Panc1 (cell line): ENCODE data around the gene TTLL11. TPM values are rescaled to one million over a fixed set of nuclear protein-coding genes. Genes with fewer than 3 reads are reported as not detected.

Source experiments
- ATAC-seq: fragments of 200-7000 bp; cut with Tn5 transposase; 2 replicates; pipeline ENCODE4 v1.9.1; 2020; ENCODE audit warnings: mild to moderate bottlenecking, moderate library complexity
- BruUV-seq: library from RNA; stranded (reverse); fragments of 400-500 nt; replicated peaks from 2 replicates; lab custom pipeline; 2021; lab: Mats Ljungman, UMichigan
- CTCF ChIA-PET: fragments of 300-600 bp; sonication (Branson Sonifier 250); formaldehyde crosslinking; loops from one replicate; lab custom pipeline; 2022; ENCODE audit warnings: antibody characterized with exemption; lab: Charles Lee
- POLR2A ChIA-PET: fragments of 300-600 bp; sonication (Branson Sonifier 250); formaldehyde crosslinking; loops from one replicate; lab custom pipeline; 2022; ENCODE audit warnings: antibody characterized with exemption; lab: Charles Lee
- DNase-seq: peaks from one replicate; pipeline ENCODE4 v3.0.0-alpha.2; 2010; ENCODE audit warnings: low read depth, low spot score
- H3K27ac ChIP-seq: 2 replicates; pipeline ENCODE4 v1.5.1; 2011; ENCODE audit warnings: mild to moderate bottlenecking, low read length, inconsistent platforms
- H3K27me3 ChIP-seq: fragments of 200-500 bp; sonication (Bioruptor generic); 2 replicates; pipeline ENCODE4 v1.6.0; 2014; ENCODE audit warnings: low read length, inconsistent platforms; ENCODE audit not compliant: control insufficient read depth, insufficient read depth
- H3K36me3 ChIP-seq: fragments of 200-500 bp; sonication (Bioruptor generic); 2 replicates; pipeline ENCODE4 v1.5.1; 2014; ENCODE audit warnings: inconsistent platforms, mild to moderate bottlenecking, low read length, moderate library complexity; ENCODE audit not compliant: control insufficient read depth, insufficient read depth
- H3K4me1 ChIP-seq: 2 replicates; pipeline ENCODE4 v1.5.1; 2011; ENCODE audit warnings: inconsistent platforms, mild to moderate bottlenecking, low read length, moderate library complexity; ENCODE audit not compliant: control insufficient read depth, insufficient read depth
- H3K4me3 ChIP-seq, 2 experiments: 2 replicates each; pipeline ENCODE4 v1.5.1; 2011 to 2012; ENCODE audit warnings: low read depth in 2 of 2, low read length in 2 of 2, mild to moderate bottlenecking in 2 of 2, inconsistent platforms in 1 of 2, moderate library complexity in 1 of 2
- H3K9me3 ChIP-seq: fragments of 200-500 bp; sonication (Bioruptor generic); 2 replicates; pipeline ENCODE4 v1.5.1; 2014; ENCODE audit warnings: low read depth, mild to moderate bottlenecking, inconsistent platforms, low read length, moderate library complexity; ENCODE audit not compliant: control insufficient read depth, insufficient read depth
- POLR2AphosphoS5 ChIP-seq: IDR thresholded peaks from 2 replicates; pipeline ENCODE4 v1.6.1; 2012; ENCODE audit warnings: mild to moderate bottlenecking, low read depth, low read length, moderate library complexity
- REST ChIP-seq, 2 experiments: IDR thresholded peaks; 2 replicates each; pipeline ENCODE4 v1.6.1; 2011 to 2012; ENCODE audit warnings: low read depth in 2 of 2, control low read depth in 1 of 2, low read length in 1 of 2, mild to moderate bottlenecking in 1 of 2, moderate library complexity in 1 of 2; ENCODE audit not compliant: insufficient read depth in 1 of 2
- SIN3A ChIP-seq: IDR thresholded peaks from 2 replicates; pipeline ENCODE4 v1.6.1; 2012; ENCODE audit warnings: low read depth, mild to moderate bottlenecking, low read length, moderate library complexity, borderline replicate concordance; ENCODE audit not compliant: insufficient read depth
- TCF7L2 ChIP-seq: IDR thresholded peaks from 2 replicates; pipeline ENCODE4 v1.6.1; 2011; ENCODE audit warnings: mild to moderate bottlenecking, low read depth, low read length, inconsistent platforms
- in situ Hi-C: cut with HindIII; loops from 2 replicates; pipeline ENCODE4 v1.10.0; 2016; ENCODE audit warnings: low sequenced_read_pairs, low pct_unique_long_range_greater_than_20kb
- intact Hi-C: fragments of 100-400 bp; cut with micrococcal nuclease; formaldehyde crosslinking; loops from one replicate; pipeline ENCODE4 v1.10.0; 2022; ENCODE audit not compliant: unreplicated experiment
- total RNA-seq: library from RNA; stranded (reverse); gene quantifications from one replicate; pipeline ENCODE4 v1.2.1, GENCODE V29; 2021; ENCODE audit not compliant: unreplicated experiment
- TF ChIP-seq, protein P1 (sequence below): fragments of 450-650 bp; IDR thresholded peaks from 2 replicates; pipeline ENCODE4 v1.5.1; 2017; ENCODE audit warnings: mild to moderate bottlenecking

TTLL11 gene
- total RNA-seq, 1 experiment from 2014 or later, result 1.1 TPM

DNA sequence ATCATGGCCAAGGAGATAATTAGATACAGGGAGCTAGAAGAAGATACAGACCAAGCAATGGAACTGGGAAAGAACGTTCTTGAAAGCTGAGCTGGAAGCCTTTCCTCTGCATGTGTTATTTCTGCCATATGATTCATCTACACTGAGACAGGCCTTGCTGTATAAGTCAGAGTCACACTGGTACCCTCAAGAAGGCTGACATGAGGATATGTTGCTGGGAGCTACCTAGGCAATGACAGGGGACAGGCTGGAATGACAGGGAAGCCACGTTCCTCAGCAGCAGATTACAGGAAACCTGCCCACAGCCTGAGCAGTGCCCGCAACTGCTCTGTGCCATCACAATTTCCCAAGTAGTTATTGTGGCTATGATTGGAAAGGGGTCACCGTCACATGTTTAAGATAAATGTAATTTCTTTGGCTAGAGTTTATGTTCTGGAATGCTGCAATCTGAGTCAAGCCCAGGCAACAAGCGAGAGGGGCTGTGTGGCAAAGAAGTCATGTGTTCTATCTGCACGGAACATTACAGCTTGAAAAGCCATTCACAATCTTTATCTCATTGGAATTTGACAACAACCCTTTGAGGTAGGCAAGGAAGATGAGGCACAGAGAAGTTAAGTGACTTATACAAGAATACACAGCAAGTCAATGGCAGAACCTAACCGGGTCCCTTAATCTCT lies 108.2 kb downstream of the TTLL11 start:
- in situ Hi-C loops, result no loop called here
- Histone ChIP-seq H3K9me3 (no peaks in the 10 kb centered on the region), H3K27me3 (no peaks in the 10 kb centered on the region), H3K36me3 (no peaks in the 10 kb centered on the region), H3K4me3 (no peak overlapping the region), H3K27ac (no peak overlapping the region), H3K4me1 (no peaks in the 10 kb centered on the region)
- DNase-seq (no peak), ATAC-seq (no peak)
- BruUV-seq, result no TSS peak
- TF ChIP-seq SIN3A (no peak), TCF7L2 (no peak), REST (IDR thresholded peaks at IDR 0.05; ENCODE audit: insufficient read depth in 1 of 2, low read depth in 2 of 2, low read length in 1 of 2) (no peak), POLR2AphosphoS5 (no peak)
- TF ChIP-seq, protein P1, sequence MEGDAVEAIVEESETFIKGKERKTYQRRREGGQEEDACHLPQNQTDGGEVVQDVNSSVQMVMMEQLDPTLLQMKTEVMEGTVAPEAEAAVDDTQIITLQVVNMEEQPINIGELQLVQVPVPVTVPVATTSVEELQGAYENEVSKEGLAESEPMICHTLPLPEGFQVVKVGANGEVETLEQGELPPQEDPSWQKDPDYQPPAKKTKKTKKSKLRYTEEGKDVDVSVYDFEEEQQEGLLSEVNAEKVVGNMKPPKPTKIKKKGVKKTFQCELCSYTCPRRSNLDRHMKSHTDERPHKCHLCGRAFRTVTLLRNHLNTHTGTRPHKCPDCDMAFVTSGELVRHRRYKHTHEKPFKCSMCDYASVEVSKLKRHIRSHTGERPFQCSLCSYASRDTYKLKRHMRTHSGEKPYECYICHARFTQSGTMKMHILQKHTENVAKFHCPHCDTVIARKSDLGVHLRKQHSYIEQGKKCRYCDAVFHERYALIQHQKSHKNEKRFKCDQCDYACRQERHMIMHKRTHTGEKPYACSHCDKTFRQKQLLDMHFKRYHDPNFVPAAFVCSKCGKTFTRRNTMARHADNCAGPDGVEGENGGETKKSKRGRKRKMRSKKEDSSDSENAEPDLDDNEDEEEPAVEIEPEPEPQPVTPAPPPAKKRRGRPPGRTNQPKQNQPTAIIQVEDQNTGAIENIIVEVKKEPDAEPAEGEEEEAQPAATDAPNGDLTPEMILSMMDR, result no peak
- CTCF ChIA-PET, result no interaction called here
- intact Hi-C loops, result no loop called here
- POLR2A ChIA-PET, result no interaction called here

- BruUV-seq, result no TSS peak
- DNase-seq (no peak), ATAC-seq (no peak)
- H3K27me3 ChIP-seq, result no peaks in the 10 kb centered on the region
- intact Hi-C loops (no loop called here), in situ Hi-C loops (no loop called here)
- no peak for TF ChIP-seq REST (IDR thresholded peaks at IDR 0.05; ENCODE audit: insufficient read depth in 1 of 2, low read depth in 2 of 2, low read length in 1 of 2)
- TF ChIP-seq SIN3A, result no peak
- no peak for TF ChIP-seq POLR2AphosphoS5
- H3K27ac ChIP-seq, result no peak overlapping the region
- H3K4me1 ChIP-seq, result no peaks in the 10 kb centered on the region
- H3K9me3 ChIP-seq, result no peaks in the 10 kb centered on the region
- H3K36me3 ChIP-seq, result no peaks in the 10 kb centered on the region
- POLR2A ChIA-PET, result no interaction called here
- H3K4me3 ChIP-seq, result no peak overlapping the region
- CTCF ChIA-PET, result interaction anchor here (0.6 kb wide), 1 partner anchor 315 kb away, joined by 3 read pairs; no protein-coding TSS in a partner anchor
These were observed 109.4 kb downstream of the TTLL11 start for GRCh38 chr9:121983736-121984135.
